ENCODE data around the gene CCDC81.
"Not testable (repeated sequence)": the region's sequence is repeated elsewhere in the genome, so short reads cannot be mapped to it uniquely, and the experiment has no call there.

The CCDC81 gene

GRCh38 chr11:86388198-86388597, 13.5 kb downstream of the CCDC81 start:
- no peak for DNase-seq (ENCODE audit: low read depth in 3 of 3)

DNA sequence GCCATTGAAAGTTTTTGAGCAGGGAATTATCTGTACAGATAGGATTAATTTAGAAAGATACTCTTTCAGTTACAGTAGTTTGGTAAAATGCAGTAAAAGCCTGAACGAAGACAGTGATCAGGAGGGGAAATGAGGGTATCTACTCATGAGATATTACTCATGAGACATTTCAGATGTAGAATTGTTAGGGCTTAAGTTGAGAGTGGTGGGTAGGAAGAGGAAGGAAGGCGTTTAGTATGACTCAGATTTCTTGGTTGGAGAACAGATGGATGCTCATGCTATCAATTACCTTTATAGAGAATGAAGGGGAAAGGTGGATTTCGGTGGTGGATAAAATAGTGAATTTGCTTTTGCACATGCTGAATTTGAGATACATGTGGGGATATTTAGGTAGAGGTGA, 15.8 kb downstream of the CCDC81 start:
- DNase-seq (ENCODE audit: low read depth in 3 of 3): no peak

- no peak for DNase-seq (ENCODE audit: low read depth in 3 of 3)
Measured at GRCh38 chr11:86395061-86395551, 20.4 kb downstream of the CCDC81 start.

DNA sequence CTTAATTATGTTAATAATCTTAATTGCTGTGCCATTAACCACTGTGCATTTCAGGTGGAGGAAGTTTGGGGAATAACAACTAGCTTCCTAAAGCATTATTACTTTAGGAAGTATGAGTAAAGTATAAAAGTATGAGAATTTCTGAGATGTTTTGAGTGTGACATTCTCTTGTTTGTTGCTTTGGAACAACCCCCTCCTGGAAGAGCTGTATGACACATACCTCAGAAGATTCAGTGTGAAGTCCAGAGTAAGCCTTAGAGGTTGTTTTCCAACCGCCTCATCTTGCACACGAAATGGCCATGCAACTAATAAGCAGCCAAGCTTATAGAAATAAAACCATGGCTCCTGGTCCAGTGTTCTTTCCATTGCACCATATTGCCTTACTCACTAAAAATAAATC, 21.7 kb downstream of the CCDC81 start:
- no peak for DNase-seq (ENCODE audit: low read depth in 3 of 3)

GRCh38 chr11:86397351-86397750, 22.7 kb downstream of the CCDC81 start:
- DNase-seq (ENCODE audit: low read depth in 3 of 3): no peak

GRCh38 chr11:86398106-86398505, 23.4 kb downstream of the CCDC81 start:
- DNase-seq (ENCODE audit: low read depth in 3 of 3): no peak

GRCh38 chr11:86403458-86403857, 28.8 kb downstream of the CCDC81 start:
- no peak for DNase-seq (ENCODE audit: low read depth in 3 of 3)

- DNase-seq (ENCODE audit: low read depth in 3 of 3): no peak
Measured at GRCh38 chr11:86408845-86409244, 34.2 kb downstream of the CCDC81 start.

GRCh38 chr11:86414032-86414431, 39.3 kb downstream of the CCDC81 start:
- DNase-seq (ENCODE audit: low read depth in 3 of 3): no peak

DNA sequence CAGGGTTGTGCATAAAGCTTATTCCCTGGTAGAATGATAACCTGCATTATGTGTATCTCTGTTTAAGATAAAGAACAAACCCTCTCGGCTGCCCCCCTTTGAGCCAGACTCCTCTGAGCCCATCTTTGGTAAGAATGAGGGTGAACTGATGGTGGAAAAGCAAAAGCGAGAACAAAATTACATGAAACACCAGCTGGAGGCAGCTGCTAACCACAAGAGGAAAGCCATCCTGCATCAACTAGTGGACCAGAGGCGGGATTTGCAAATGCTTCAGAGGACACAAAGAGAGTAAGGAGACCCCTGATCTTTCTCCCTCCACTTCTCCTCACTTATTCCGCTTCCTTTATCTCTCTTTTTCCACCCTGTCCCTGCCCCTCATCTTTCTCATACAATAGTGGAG, 40.3 kb downstream of the CCDC81 start:
- no peak for DNase-seq (ENCODE audit: low read depth in 3 of 3)

DNA sequence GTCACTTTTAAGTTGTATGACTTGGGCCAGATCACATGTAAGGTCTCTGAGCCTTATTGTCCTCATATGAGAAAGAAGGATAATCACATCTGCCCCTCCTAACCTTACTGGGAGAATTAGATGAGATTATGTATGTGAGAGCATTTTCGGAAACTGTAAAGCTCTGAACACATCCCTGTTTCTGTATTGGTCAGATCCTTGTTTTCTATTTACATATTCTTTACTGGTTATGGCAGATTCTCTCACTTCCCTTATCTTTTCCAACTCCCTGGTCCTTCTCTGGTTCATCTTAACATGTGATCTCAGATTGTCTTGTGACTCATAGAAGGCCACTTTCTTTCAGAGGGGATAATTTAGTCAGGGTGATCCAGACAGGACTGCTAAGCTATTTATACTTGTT, 41.8 kb downstream of the CCDC81 start:
- no peak for DNase-seq (ENCODE audit: low read depth in 3 of 3)

DNA sequence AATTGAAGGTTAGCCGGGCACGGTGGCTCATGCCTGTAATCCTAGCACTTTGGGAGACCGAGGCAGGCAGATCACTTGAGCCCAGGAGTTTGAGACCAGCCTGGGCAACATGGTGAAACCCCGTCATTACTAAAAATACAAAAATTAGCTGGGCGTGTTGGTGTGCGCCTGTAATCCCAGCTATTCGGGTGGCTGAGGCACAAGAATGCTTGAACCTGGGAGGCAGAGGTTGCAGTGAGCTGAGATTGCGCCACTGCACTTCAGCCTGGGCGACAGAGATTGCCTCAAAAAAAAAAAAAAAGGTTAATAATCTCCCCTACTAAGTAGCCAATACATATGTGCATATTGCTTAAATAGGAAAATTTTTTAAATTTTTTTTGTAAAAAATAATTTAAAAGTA, 42.3 kb downstream of the CCDC81 start:
- DNase-seq (ENCODE audit: low read depth in 3 of 3): not testable (repeated sequence)

GRCh38 chr11:86418106-86418505, 43.4 kb downstream of the CCDC81 start:
- DNase-seq (ENCODE audit: low read depth in 3 of 3): no peak

GRCh38 chr11:86418513-86418912, 43.8 kb downstream of the CCDC81 start:
- DNase-seq (ENCODE audit: low read depth in 3 of 3): no peak

GRCh38 chr11:86418917-86419316, 44.2 kb downstream of the CCDC81 start:
- DNase-seq (ENCODE audit: low read depth in 3 of 3): no peak

DNA sequence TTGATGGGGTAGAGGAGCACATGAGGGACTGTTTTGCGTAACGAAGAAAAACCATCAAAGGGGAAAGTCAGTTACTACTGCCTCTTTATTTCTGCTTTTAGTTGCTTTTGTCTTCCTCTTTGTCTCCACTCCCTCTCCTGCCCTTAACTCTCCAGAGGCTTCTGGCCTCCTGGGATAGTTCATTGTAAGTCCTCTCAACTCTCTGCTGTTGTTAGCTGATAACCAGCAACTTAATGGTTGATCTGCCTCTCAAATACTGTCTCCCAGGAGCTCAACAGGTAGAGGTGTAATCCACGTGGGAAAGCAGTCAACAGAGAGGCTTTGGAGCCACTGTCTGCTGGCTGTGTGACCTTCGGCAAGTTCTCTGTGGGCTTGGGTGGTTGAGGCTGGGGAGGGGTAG, 47.3 kb downstream of the CCDC81 start:
- DNase-seq (ENCODE audit: low read depth in 3 of 3): no peak

DNA sequence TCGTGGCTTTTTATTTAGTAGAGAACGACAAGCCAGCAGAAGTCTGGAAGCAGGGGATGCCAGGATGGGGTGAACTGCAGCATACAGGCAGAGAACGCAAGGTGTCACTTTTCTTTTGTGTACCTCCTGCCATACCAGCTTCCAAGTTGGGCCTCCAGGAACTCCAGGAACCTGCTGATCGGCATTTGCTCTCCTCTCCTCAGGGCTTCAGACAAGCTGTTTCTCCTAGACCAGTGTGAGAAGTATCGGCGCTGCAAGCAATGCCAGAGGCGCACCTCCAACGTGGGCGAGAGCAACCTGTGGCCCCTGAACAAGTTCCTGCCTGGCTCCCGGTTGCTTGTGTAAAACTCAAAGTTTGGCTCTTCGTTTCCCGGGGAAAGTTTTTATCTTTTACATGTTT, 47.7 kb downstream of the CCDC81 start:
- no peak for DNase-seq (ENCODE audit: low read depth in 3 of 3)

- DNase-seq (ENCODE audit: low read depth in 3 of 3): not testable (repeated sequence)
Measured at GRCh38 chr11:86423488-86423887, 48.8 kb downstream of the CCDC81 start.

DNA sequence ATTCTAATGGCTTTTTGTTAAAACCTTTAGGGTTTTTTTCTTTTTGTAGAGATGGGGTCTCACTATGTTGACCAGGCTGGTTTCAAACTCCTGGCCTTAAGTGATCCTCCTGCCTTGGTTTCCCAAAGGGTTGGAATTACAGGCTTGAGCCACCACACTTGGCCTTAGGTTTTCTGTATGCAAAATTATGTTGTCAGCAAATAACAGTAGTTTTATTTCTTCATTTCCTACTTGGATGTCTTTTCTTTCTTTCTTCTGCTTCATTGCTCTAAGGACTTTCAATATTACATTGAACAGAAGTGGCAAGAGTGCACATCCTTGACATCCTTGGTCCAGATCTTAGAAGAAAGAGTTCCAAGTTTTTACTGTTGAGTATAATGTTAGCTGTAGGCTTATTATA, 52.8 kb downstream of the CCDC81 start:
- no peak for DNase-seq (ENCODE audit: low read depth in 3 of 3)

GRCh38 chr11:86431258-86431657, 56.6 kb downstream of the CCDC81 start:
- DNase-seq (ENCODE audit: low read depth in 3 of 3): no peak

DNA sequence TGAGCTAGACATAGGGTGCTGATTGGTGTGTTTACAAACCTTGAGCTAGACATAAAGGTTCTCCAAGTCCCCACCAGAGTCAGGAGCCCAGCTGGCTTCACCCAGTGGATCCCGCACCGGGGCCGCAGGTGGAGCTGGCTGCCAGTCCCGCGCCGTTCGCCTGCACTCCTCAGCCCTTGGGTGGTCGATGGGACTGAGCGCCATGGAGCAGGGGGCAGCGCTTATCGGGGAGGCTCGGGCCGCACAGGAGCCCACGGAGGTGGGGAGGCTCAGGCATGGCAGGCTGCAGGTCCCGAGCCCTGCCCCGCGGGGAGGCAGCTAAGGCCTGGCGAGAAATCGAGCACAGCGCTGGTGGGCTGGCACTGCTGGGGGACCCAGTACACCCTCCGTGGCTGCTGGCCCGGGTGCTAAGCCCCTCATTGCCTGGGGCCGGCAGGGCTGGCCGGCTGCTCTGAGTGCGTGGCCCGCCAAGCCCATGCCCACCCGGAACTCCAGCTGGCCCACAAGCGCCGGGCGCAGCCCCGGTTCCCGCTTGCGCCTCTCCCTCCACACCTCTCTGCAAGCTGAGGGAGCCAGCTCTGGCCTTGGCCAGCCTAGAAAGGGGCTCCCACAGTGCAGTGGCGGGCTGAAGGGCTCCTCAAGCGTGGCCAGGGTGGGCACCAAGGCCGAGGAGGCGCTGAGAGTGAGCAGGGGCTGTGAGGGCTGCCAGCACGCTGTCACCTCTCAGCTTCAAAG, 58.8 kb downstream of the CCDC81 start:
- DNase-seq (ENCODE audit: low read depth in 3 of 3): not testable (repeated sequence)

DNA sequence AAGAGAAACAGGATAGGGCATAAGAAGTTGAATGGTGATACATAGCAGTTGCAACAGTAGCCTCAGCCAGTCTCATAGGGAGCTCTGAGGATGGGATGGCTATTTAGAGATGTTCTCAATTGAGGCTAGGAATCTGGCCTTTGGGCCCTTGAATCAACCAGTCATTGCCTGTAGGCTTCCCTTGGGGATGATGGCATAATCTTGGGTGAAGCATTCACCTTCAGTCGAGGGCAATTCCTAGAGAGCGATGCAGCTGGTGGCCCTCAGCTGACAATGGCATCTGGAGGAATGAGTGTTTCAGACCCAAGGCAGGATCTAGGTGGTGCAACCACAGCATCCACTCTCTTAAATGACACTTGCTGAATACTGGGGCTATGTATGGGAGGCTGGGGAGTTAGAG, 61.0 kb downstream of the CCDC81 start:
- DNase-seq (ENCODE audit: low read depth in 3 of 3): no peak

DNA sequence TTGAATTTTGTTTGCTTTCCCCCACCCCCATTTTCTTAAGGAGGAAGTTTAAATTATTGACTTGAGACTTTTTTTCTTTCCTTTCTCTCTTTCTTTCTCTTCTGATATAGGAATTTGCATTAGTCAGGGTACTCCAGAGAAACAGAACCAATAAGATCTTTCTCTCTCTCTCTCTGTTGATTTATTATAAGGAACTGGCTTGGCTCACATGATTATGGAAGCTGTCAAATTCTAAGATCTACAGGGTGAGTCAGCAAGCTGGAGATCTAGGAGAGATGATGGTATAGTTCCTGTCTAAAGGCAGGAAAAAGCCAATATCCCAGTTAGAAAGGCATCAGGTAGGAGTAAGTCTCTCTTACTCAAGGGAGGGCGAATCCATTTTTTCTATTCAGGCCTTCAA, 64.0 kb downstream of the CCDC81 start:
- no peak for DNase-seq (ENCODE audit: low read depth in 3 of 3)

DNA sequence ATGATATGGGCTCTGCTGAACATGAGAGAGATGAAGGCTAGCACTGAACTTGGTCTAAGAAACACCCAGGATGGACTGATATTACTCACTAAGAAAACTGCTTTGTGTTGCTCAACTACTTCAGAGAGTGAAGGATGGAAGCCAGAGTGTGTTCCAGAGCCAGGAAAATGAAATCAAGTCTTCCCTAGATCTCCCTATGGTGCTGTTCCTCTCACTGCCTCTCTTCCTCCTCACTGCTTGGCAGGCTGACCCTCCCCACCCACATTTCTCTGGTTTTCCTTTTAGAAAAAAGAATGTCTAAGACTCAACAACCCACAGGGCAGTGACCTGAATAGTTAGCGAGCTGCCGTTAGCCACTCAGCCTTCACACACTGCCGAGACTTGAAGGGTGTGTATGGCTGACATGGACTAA, 65.6 kb downstream of the CCDC81 start:
- no peak for DNase-seq (ENCODE audit: low read depth in 3 of 3)
